Activated CD4-positive, alpha-beta T cell treated with anti-CD3 and anti-CD28 coated beads, Interleukin-2, amount 50 U/mL, for 48 hours (primary cell): ENCODE measurements around the gene DOK6.

ENCODE experiments used
- DNase-seq, 2 experiments: peaks; one replicate each; pipeline ENCODE4 v3.0.0-alpha.2; 2020

Gene DOK6

GRCh38 chr18:69557282-69557681 is 156.6 kb downstream of the DOK6 start:
- no peak for DNase-seq

- no peak for DNase-seq
Measured at GRCh38 chr18:69558052-69558451, 157.4 kb downstream of the DOK6 start.

- no peak for DNase-seq
Measured at GRCh38 chr18:69559604-69560003, 158.9 kb downstream of the DOK6 start.

- DNase-seq: no peak
Measured at GRCh38 chr18:69564602-69565001, 163.9 kb downstream of the DOK6 start.

- DNase-seq: no peak
Measured at GRCh38 chr18:69567813-69568488, 167.3 kb downstream of the DOK6 start.

- DNase-seq: no peak
Measured at GRCh38 chr18:69569133-69569532, 168.4 kb downstream of the DOK6 start.

- no peak for DNase-seq
Measured at GRCh38 chr18:69574401-69574800, 173.7 kb downstream of the DOK6 start.

- no peak for DNase-seq
Measured at GRCh38 chr18:69580107-69580506, 179.4 kb downstream of the DOK6 start.

GRCh38 chr18:69584429-69584828 is 183.7 kb downstream of the DOK6 start:
- DNase-seq: no peak

- DNase-seq: no peak
Measured at GRCh38 chr18:69585696-69586095, 185.0 kb downstream of the DOK6 start.

- no peak for DNase-seq
Measured at GRCh38 chr18:69586537-69586936, 185.8 kb downstream of the DOK6 start.

GRCh38 chr18:69588301-69588700 is 187.6 kb downstream of the DOK6 start:
- no peak for DNase-seq

GRCh38 chr18:69590150-69590549 is 189.5 kb downstream of the DOK6 start:
- DNase-seq: no peak

- DNase-seq: no peak
Measured at GRCh38 chr18:69596345-69596744, 195.7 kb downstream of the DOK6 start.

GRCh38 chr18:69597561-69597960 is 196.9 kb downstream of the DOK6 start:
- no peak for DNase-seq

- DNase-seq: no peak
Measured at GRCh38 chr18:69599377-69599776, 198.7 kb downstream of the DOK6 start.

- no peak for DNase-seq
Measured at GRCh38 chr18:69612242-69612641, 211.6 kb downstream of the DOK6 start.

GRCh38 chr18:69616114-69616513 is 215.4 kb downstream of the DOK6 start:
- DNase-seq: no peak

GRCh38 chr18:69617408-69617807 is 216.7 kb downstream of the DOK6 start:
- DNase-seq: no peak

- DNase-seq: no peak
Measured at GRCh38 chr18:69617888-69618287, 217.2 kb downstream of the DOK6 start.

- no peak for DNase-seq
Measured at GRCh38 chr18:69622184-69622583, 221.5 kb downstream of the DOK6 start.

GRCh38 chr18:69622961-69623360 is 222.3 kb downstream of the DOK6 start:
- no peak for DNase-seq

GRCh38 chr18:69626171-69626570 is 225.5 kb downstream of the DOK6 start:
- no peak for DNase-seq

GRCh38 chr18:69626643-69627242 is 226.1 kb downstream of the DOK6 start:
- DNase-seq: no peak

- no peak for DNase-seq
Measured at GRCh38 chr18:69628774-69629359, 228.2 kb downstream of the DOK6 start.
